ENCODE measurements around the gene UAP1L1.

DNA sequence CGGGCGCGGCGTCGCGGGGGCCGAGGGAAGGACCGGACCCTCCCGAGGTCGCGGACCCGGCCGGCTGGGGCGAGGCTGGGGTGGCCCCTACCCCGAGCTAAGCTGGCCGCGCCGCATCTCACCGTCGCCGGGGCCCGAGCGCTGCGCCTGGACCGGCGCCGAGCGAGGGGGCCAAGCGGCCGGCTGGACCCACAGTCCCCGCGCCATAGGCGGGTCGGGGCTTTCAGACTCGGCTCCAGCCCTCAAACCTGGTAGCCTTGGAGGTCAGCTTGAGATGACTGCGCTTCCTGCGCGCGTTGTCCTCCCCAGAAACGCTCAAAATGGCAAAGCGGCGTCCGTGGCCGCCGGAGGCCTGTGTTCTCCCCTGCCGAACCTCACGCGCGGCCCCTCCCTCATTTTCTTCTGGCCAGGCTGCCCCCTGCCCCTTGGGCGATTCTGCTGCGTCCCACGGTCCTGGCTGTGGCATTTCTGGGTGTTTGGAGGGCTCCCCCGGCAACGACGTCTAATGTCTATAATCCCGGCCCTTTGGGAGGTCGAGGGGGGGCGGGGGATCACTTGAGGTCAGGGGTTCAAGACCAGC, 52.9 kb downstream of the UAP1L1 start:
- no peak for TF ChIP-seq POLR2A (IDR thresholded peaks at IDR 0.05)
- TF ChIP-seq, protein P1, sequence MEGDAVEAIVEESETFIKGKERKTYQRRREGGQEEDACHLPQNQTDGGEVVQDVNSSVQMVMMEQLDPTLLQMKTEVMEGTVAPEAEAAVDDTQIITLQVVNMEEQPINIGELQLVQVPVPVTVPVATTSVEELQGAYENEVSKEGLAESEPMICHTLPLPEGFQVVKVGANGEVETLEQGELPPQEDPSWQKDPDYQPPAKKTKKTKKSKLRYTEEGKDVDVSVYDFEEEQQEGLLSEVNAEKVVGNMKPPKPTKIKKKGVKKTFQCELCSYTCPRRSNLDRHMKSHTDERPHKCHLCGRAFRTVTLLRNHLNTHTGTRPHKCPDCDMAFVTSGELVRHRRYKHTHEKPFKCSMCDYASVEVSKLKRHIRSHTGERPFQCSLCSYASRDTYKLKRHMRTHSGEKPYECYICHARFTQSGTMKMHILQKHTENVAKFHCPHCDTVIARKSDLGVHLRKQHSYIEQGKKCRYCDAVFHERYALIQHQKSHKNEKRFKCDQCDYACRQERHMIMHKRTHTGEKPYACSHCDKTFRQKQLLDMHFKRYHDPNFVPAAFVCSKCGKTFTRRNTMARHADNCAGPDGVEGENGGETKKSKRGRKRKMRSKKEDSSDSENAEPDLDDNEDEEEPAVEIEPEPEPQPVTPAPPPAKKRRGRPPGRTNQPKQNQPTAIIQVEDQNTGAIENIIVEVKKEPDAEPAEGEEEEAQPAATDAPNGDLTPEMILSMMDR (IDR thresholded peaks at IDR 0.05) = no peak
